Neural progenitor cell (in vitro differentiated cells): ENCODE data around the gene ANTXRL.
"Not testable (repeated sequence)": the region's sequence is repeated elsewhere in the genome, so short reads cannot be mapped to it uniquely, and the experiment has no call there.

Source experiments
- CTCF ChIP-seq: fragments of 200-600 bp; sonication (generic); IDR thresholded peaks from 2 replicates; pipeline ENCODE4 v1.5.1; 2017; ENCODE audit warnings: antibody characterized with exemption, mild to moderate bottlenecking
- EZH2 ChIP-seq: fragments of 200-600 bp; sonication (generic); IDR thresholded peaks from 2 replicates; pipeline ENCODE4 v1.6.1; 2017; ENCODE audit warnings: antibody characterized with exemption, mild to moderate bottlenecking, moderate library complexity
- EZH2phosphoT487 ChIP-seq: fragments of 200-600 bp; sonication (generic); IDR thresholded peaks from 2 replicates; pipeline ENCODE4 v1.6.1; 2017; ENCODE audit warnings: antibody characterized with exemption

GRCh38 chr10:46374410-46374809 is 87.6 kb downstream of the ANTXRL start:
- TF ChIP-seq EZH2, CTCF, EZH2phosphoT487: not testable (repeated sequence)
